Neuronal stem cell (in vitro differentiated cells): Measurements from ENCODE around the gene ACE2.

Source experiments
- DNase-seq: peaks from one replicate; pipeline ENCODE4 v3.0.0-alpha.2; 2013; ENCODE audit warnings: low spot score
- H2AFZ ChIP-seq: one replicate; pipeline ENCODE4 v1.6.1; 2013; ENCODE audit warnings: mild to moderate bottlenecking, low read length, inconsistent platforms
- H2AK5ac ChIP-seq: 2 replicates; pipeline ENCODE4 v1.6.1; 2013; ENCODE audit warnings: low read depth, mild to moderate bottlenecking, inconsistent platforms, low read length, moderate library complexity, mixed read lengths
- H2BK120ac ChIP-seq: 2 replicates; pipeline ENCODE4 v1.6.1; 2013; ENCODE audit warnings: low read depth, mild to moderate bottlenecking, inconsistent platforms, low read length, moderate library complexity, mixed read lengths
- H2BK12ac ChIP-seq: one replicate; pipeline ENCODE4 v1.6.1; 2013; ENCODE audit warnings: low read length, inconsistent platforms
- H2BK15ac ChIP-seq: 2 replicates; pipeline ENCODE4 v1.6.1; 2013; ENCODE audit warnings: mild to moderate bottlenecking, low read length, inconsistent platforms, mixed read lengths
- H2BK5ac ChIP-seq: one replicate; pipeline ENCODE4 v1.6.1; 2013; ENCODE audit warnings: inconsistent platforms, mild to moderate bottlenecking, low read length, moderate library complexity
- H3K14ac ChIP-seq: one replicate; pipeline ENCODE4 v1.6.1; 2013; ENCODE audit warnings: low read length, inconsistent platforms
- H3K18ac ChIP-seq: 2 replicates; pipeline ENCODE4 v1.6.1; 2013; ENCODE audit warnings: low read length, inconsistent platforms
- H3K23ac ChIP-seq: 2 replicates; pipeline ENCODE4 v1.6.1; 2013; ENCODE audit warnings: low read depth, mild to moderate bottlenecking, mixed read lengths, low read length, inconsistent platforms; ENCODE audit not compliant: poor library complexity
- H3K27ac ChIP-seq: replicated peaks from 3 replicates; pipeline ENCODE4 v1.5.1; 2013; ENCODE audit warnings: low read length, inconsistent platforms
- H3K27me3 ChIP-seq, 3 experiments: 2 replicates each; pipeline ENCODE4 v1.6.1; 2013; ENCODE audit warnings: low read length in 3 of 3, mild to moderate bottlenecking in 2 of 3, inconsistent platforms in 1 of 3, low read depth in 1 of 3, mixed read lengths in 1 of 3, moderate library complexity in 1 of 3; ENCODE audit not compliant: control insufficient read depth in 3 of 3, insufficient read depth in 3 of 3
- H3K36me3 ChIP-seq, 2 donors: replicated peaks in 1 of 2; 2 replicates each; pipeline ENCODE4 v1.6.1; 2013; ENCODE audit warnings: low read length in 2 of 2; ENCODE audit not compliant: control insufficient read depth in 2 of 2, insufficient read depth in 2 of 2
- H3K4ac ChIP-seq: 2 replicates; pipeline ENCODE4 v1.6.1; 2013; ENCODE audit warnings: inconsistent platforms, mild to moderate bottlenecking, low read length, moderate library complexity
- H3K4me1 ChIP-seq, 2 donors: 1 replicate in 1 of 2; 2 replicates in 1 of 2; pipeline ENCODE4 v1.6.1; 2013; ENCODE audit warnings: low read length in 2 of 2, low read depth in 1 of 2; ENCODE audit not compliant: control insufficient read depth in 2 of 2, insufficient read depth in 1 of 2
- H3K4me2 ChIP-seq: one replicate; pipeline ENCODE4 v1.6.1; 2013; ENCODE audit warnings: mild to moderate bottlenecking, low read length, inconsistent platforms; ENCODE audit not compliant: insufficient read depth, poor library complexity, severe bottlenecking
- H3K4me3 ChIP-seq, 2 donors: 2 replicates each; pipeline ENCODE4 v1.5.1; 2013; ENCODE audit warnings: low read length in 2 of 2, mild to moderate bottlenecking in 2 of 2, inconsistent platforms in 1 of 2, moderate library complexity in 1 of 2
- H3K79me1 ChIP-seq: one replicate; pipeline ENCODE4 v1.6.1; 2013; ENCODE audit warnings: low read depth, mild to moderate bottlenecking, inconsistent platforms, low read length, moderate library complexity
- H3K9ac ChIP-seq: one replicate; pipeline ENCODE4 v1.6.1; 2013; ENCODE audit warnings: mild to moderate bottlenecking, low read depth, low read length, inconsistent platforms; ENCODE audit not compliant: poor library complexity
- H3K9me3 ChIP-seq, 2 donors: replicated peaks in 1 of 2; 2 replicates each; pipeline versions ENCODE3 to v1.6.1; 2013; ENCODE audit warnings: low read length in 2 of 2, mild to moderate bottlenecking in 2 of 2, inconsistent platforms in 1 of 2, low read depth in 1 of 2, mixed read lengths in 1 of 2, moderate library complexity in 1 of 2; ENCODE audit not compliant: control insufficient read depth in 2 of 2, insufficient read depth in 1 of 2
- H4K8ac ChIP-seq: one replicate; pipeline ENCODE4 v1.6.1; 2013; ENCODE audit warnings: low read depth, mild to moderate bottlenecking, inconsistent platforms, low read length, moderate library complexity
- H4K91ac ChIP-seq: one replicate; pipeline ENCODE4 v1.6.1; 2013; ENCODE audit warnings: low read length, low read depth, mild to moderate bottlenecking, inconsistent platforms; ENCODE audit not compliant: poor library complexity
- WGBS, 2 donors: extraction: QIAGEN DNeasy Blood & Tissue Kit; methylation state at CpG; one replicate each; pipeline ENCODE4 v1.1.7; 2013; ENCODE audit warnings: missing lambda C conversion rate in 2 of 2, mixed read lengths in 1 of 2; ENCODE audit not compliant: insufficient read length in 2 of 2, insufficient replicate concordance in 1 of 2; ENCODE audit errors: extremely low coverage in 2 of 2; 5-methylcytosine and 5-hydroxymethylcytosine counted together

Gene ACE2

DNA sequence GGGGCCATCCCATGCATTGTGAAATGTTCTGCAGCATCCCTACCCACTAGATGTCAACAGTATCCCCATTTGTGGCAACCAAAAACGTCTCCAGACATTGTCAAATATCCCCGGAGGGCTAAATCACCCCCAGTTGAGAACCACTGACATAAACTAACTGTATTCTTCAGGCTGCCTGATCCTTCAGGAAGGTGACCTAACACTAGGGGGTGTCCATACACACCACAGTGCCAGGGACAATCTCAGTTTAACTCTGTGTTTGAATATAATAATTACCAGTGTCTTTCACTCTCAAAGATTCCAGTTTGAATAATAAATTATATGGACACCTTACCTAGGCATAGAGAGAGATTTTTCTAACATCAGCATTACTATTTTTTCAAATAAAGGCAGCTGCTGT lies 6.4 kb downstream of the ACE2 start:
- no peak for DNase-seq
- H2AK5ac ChIP-seq, result no peak overlapping the region
- H3K27ac ChIP-seq, result no peak overlapping the region
- no peak overlapping the region for H3K4me3 ChIP-seq
- H2AFZ ChIP-seq, result no peak overlapping the region
- no peak overlapping the region for H2BK120ac ChIP-seq
- H2BK5ac ChIP-seq, result no peak overlapping the region
- H3K4me2 ChIP-seq, result no peak overlapping the region
- H3K9me3 ChIP-seq, result no peaks in the 10 kb centered on the region
- H4K8ac ChIP-seq, result no peak overlapping the region
- H3K4ac ChIP-seq, result no peak overlapping the region
- H3K18ac ChIP-seq, result no peak overlapping the region
- peaks cover 0 to 13% (median 0%) of the 10 kb centered on the region in 3 experiments for H3K27me3 ChIP-seq
- no peak overlapping the region for H3K14ac ChIP-seq
- WGBS, 2 donors, result no CpG with 5 or more reads among the region's 2 CpGs
- H3K9ac ChIP-seq, result no peak overlapping the region
- H3K23ac ChIP-seq, result no peak overlapping the region
- no peaks in the 10 kb centered on the region for H3K79me1 ChIP-seq
- no peaks in the 10 kb centered on the region for H3K36me3 ChIP-seq
- no peaks in the 10 kb centered on the region for H3K4me1 ChIP-seq
- no peak overlapping the region for H4K91ac ChIP-seq
- no peak overlapping the region for H2BK12ac ChIP-seq
- H2BK15ac ChIP-seq, result no peak overlapping the region

- H3K79me1 ChIP-seq, result no peaks in the 10 kb centered on the region
- no peak overlapping the region for H3K4ac ChIP-seq
- H2BK12ac ChIP-seq, result no peak overlapping the region
- H2BK5ac ChIP-seq, result no peak overlapping the region
- no peak overlapping the region for H3K27ac ChIP-seq
- peaks cover 0 to 3% of the 10 kb centered on the region in 2 donors for H3K4me1 ChIP-seq
- DNase-seq, result no peak
- H2BK15ac ChIP-seq, result no peak overlapping the region
- no peak overlapping the region for H2BK120ac ChIP-seq
- H3K14ac ChIP-seq, result no peak overlapping the region
- no peak overlapping the region for H3K9ac ChIP-seq
- no peak overlapping the region for H4K8ac ChIP-seq
- no CpG with 5 or more reads among the region's 5 CpGs for WGBS, 2 donors
- no peak overlapping the region for H3K4me3 ChIP-seq
- H2AK5ac ChIP-seq, result no peak overlapping the region
- H3K36me3 ChIP-seq, result no peaks in the 10 kb centered on the region
- H3K18ac ChIP-seq, result no peak overlapping the region
- no peak overlapping the region for H4K91ac ChIP-seq
- H3K23ac ChIP-seq, result no peak overlapping the region
- no peak overlapping the region for H3K4me2 ChIP-seq
- H3K9me3 ChIP-seq, result no peaks in the 10 kb centered on the region
- peaks cover 0 to 24% (median 0%) of the 10 kb centered on the region in 3 experiments for H3K27me3 ChIP-seq
- peak overlapping the region; percentile 81 for H2AFZ ChIP-seq
These were observed 20.7 kb downstream of the ACE2 start for GRCh38 chrX:15579778-15580747.

DNA sequence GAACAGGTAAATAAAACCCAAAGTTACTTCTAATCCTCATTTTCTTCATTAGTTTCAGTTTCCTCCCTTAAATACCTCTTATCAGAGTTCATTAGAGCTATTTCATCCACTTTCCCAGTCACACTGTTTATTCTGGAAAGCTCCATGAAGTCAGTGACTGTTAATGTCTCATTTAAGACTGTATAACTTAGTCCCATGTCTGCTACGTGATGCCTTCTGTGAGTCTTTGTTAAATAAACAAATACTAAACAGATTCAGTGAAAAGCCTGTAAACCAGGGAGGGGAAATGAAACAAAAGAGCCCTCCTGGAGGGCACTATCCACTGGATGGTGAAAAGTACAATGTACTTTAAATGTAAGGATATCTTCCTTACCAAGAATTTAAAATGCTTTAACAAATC lies 24.7 kb downstream of the ACE2 start:
- no peaks in the 10 kb centered on the region for H3K79me1 ChIP-seq
- no CpG with 5 or more reads among the region's 1 CpG for WGBS, 2 donors

DNA sequence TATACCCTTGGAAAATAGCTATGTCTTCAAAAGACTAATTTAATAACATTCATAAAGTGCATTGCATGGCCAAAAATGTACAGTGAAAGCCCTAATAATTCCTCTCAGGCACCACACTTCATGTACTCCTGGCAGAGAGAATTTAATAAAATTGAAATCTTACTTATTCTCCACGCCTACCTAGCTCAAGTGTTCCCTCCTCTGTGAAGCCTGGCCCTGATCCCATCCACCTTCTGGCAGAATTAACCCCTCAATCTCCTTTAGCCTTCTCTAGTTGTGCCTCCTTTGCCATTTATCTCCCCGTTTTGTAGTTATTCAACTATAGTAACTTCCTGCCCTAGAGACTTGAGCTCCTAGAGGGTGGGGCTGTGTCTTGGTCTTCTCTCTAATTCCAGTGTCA lies 26.7 kb downstream of the ACE2 start:
- Histone ChIP-seq H3K27me3 (peaks cover 0 to 18% (median 0%) of the 10 kb centered on the region in 3 experiments), H3K4me2 (no peak overlapping the region), H3K27ac (no peak overlapping the region), H3K14ac (no peak overlapping the region), H3K36me3 (no peaks in the 10 kb centered on the region), H2AK5ac (no peak overlapping the region), H2BK12ac (no peak overlapping the region), H2BK5ac (no peak overlapping the region), H3K9me3 (no peaks in the 10 kb centered on the region), H2AFZ (no peak overlapping the region), H2BK15ac (no peak overlapping the region), H2BK120ac (no peak overlapping the region), H3K18ac (no peak overlapping the region), H3K4me3 (no peak overlapping the region), H3K79me1 (no peaks in the 10 kb centered on the region), H4K91ac (no peak overlapping the region), H3K23ac (no peak overlapping the region), H3K9ac (no peak overlapping the region), H3K4me1 (no peaks in the 10 kb centered on the region), H4K8ac (no peak overlapping the region), H3K4ac (no peak overlapping the region)
- no peak for DNase-seq
- WGBS, 2 donors, result no CpG with 5 or more reads among the region's 2 CpGs

More for the DNA sequence above, 24.7 kb downstream of the ACE2 start:
- Histone ChIP-seq H3K36me3 (no peaks in the 10 kb centered on the region), H3K27me3 (peaks cover 0 to 27% (median 0%) of the 10 kb centered on the region in 3 experiments), H3K9me3 (no peaks in the 10 kb centered on the region), H3K27ac (no peak overlapping the region), H3K4me2 (peak overlapping the region; percentile 18), H3K18ac (no peak overlapping the region), H3K4ac (no peak overlapping the region), H2AFZ (no peak overlapping the region), H3K4me1 (peaks cover 0 to 3% of the 10 kb centered on the region in 2 donors), H3K14ac (no peak overlapping the region), H4K8ac (no peak overlapping the region), H2AK5ac (no peak overlapping the region), H2BK12ac (no peak overlapping the region), H4K91ac (no peak overlapping the region), H2BK5ac (no peak overlapping the region), H2BK120ac (no peak overlapping the region), H3K9ac (no peak overlapping the region), H3K23ac (no peak overlapping the region), H2BK15ac (no peak overlapping the region), H3K4me3 (no peak overlapping the region)
- DNase-seq, result no peak
